Uterus (tissue), 4 donors: ENCODE measurements around the gene IFITM10. TPM values are rescaled to one million over a fixed set of nuclear protein-coding genes. Genes with fewer than 3 reads are reported as not detected.

Experiments
- DNase-seq, 2 donors: peaks; one replicate each; pipeline ENCODE4 v3.0.0-alpha.2; 2019 to 2020
- H3K27ac ChIP-seq, 2 donors: fragments of 200-600 bp; sonication (generic); 1 replicate in 1 of 2; 2 replicates in 1 of 2; pipeline ENCODE4 v1.5.1; 2016 to 2018
- H3K27me3 ChIP-seq, 2 donors: fragments of 200-600 bp; sonication (generic); one replicate each; pipeline ENCODE4 v1.5.1; 2018 to 2019; ENCODE audit warnings: control low read depth in 1 of 2
- H3K36me3 ChIP-seq, 2 donors: fragments of 200-600 bp; sonication (generic); one replicate each; pipeline ENCODE4 v1.5.1; 2019; ENCODE audit warnings: control low read depth in 1 of 2
- H3K4me1 ChIP-seq, 2 donors: fragments of 200-600 bp; sonication (generic); one replicate each; pipeline ENCODE4 v1.5.1; 2018 to 2019; ENCODE audit warnings: control low read depth in 1 of 2
- H3K4me3 ChIP-seq, 2 donors: fragments of 200-600 bp; sonication (generic); 1 replicate in 1 of 2; 2 replicates in 1 of 2; pipeline ENCODE4 v1.5.1; 2018 to 2019; ENCODE audit warnings: mild to moderate bottlenecking in 1 of 2
- H3K9me3 ChIP-seq, 2 donors: fragments of 200-600 bp; sonication (generic); one replicate each; pipeline ENCODE4 v1.5.1; 2019; ENCODE audit warnings: control low read depth in 1 of 2
- CTCF ChIP-seq, 4 experiments: fragments of 200-600 bp in 2 of 4; fragments of 450-650 bp in 2 of 4; sonication (generic) in 2 of 4; IDR thresholded peaks; one replicate each; pipeline ENCODE4 v1.5.1; 2016 to 2019; ENCODE audit warnings: antibody characterized with exemption in 4 of 4, mild to moderate bottlenecking in 2 of 4, moderate library complexity in 1 of 4
- POLR2A ChIP-seq, 2 donors: fragments of 450-650 bp; IDR thresholded peaks; one replicate each; pipeline ENCODE4 v1.6.1; 2016; ENCODE audit warnings: antibody characterized with exemption in 2 of 2, mild to moderate bottlenecking in 1 of 2, moderate library complexity in 1 of 2
- intact Hi-C: fragments of 100-400 bp; cut with DNase I; formaldehyde crosslinking; loops from one replicate; pipeline ENCODE4 v1.15.1; 2023; ENCODE audit warnings: low total_unique reads
- total RNA-seq, 4 donors: library from RNA; depleted of rRNA in 3 of 4; stranded (reverse); fragments of >200 nt in 3 of 4; gene quantifications; one replicate each; pipeline versions ENCODE4 v1.1.0 to v1.2.4, GENCODE V29; 2014 to 2023
- donor health status: DM: yes; HTN: yes; CAD: no.

IFITM10 gene
- total RNA-seq, 4 donors from 2014 or later = 0.85 TPM; not detected in 3

- no peak for DNase-seq
- H3K36me3 ChIP-seq = no peaks in the 10 kb centered on the region
- H3K9me3 ChIP-seq = no peaks in the 10 kb centered on the region
- TF ChIP-seq CTCF (IDR thresholded peaks at IDR 0.05) (no peak), POLR2A (IDR thresholded peaks at IDR 0.05) (no peak)
- no peak overlapping the region for H3K27ac ChIP-seq
- H3K4me3 ChIP-seq = no peak overlapping the region
- H3K4me1 ChIP-seq = no peaks in the 10 kb centered on the region
- intact Hi-C loops = no loop called here
- H3K27me3 ChIP-seq = no peaks in the 10 kb centered on the region
Measured at GRCh38 chr11:1708716-1709115, 41.7 kb downstream of the IFITM10 start.

DNA sequence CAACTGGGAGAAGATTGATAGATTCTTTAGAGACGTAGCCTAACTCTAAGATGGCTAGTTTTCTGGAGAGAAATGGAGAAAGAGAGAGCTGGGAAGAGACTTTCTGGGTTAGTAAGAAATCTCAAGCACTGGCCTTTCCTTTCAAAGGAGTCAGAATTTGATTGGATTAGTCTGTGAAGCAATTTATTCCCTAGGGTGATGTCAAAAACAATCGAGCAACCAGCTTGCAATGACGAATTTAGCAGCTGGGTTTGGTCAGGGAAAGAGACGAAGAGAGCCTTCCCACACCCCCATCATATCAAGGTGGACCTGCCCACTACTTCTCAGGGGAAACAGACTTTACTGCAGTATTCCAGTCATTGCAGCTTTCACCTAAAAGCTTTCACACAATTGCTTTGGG, 42.6 kb downstream of the IFITM10 start:
- Histone ChIP-seq H3K27ac (no peak overlapping the region), H3K4me1 (no peaks in the 10 kb centered on the region), H3K4me3 (no peak overlapping the region), H3K36me3 (no peaks in the 10 kb centered on the region), H3K27me3 (no peaks in the 10 kb centered on the region), H3K9me3 (no peaks in the 10 kb centered on the region)
- no peak for DNase-seq
- no peak for TF ChIP-seq POLR2A (IDR thresholded peaks at IDR 0.05)
- no peak for TF ChIP-seq CTCF (IDR thresholded peaks at IDR 0.05)
- intact Hi-C loops = no loop called here

GRCh38 chr11:1706634-1707400, 43.6 kb downstream of the IFITM10 start:
- TF ChIP-seq CTCF (IDR thresholded peaks at IDR 0.05) = peak in 1 of 4 experiments; percentile 4
- TF ChIP-seq POLR2A (IDR thresholded peaks at IDR 0.05) = no peak
- no peak overlapping the region for H3K4me3 ChIP-seq
- intact Hi-C loops = no loop called here
- no peaks in the 10 kb centered on the region for H3K27me3 ChIP-seq
- no peak for DNase-seq
- no peaks in the 10 kb centered on the region for H3K36me3 ChIP-seq
- no peaks in the 10 kb centered on the region for H3K4me1 ChIP-seq
- H3K27ac ChIP-seq = no peak overlapping the region
- no peaks in the 10 kb centered on the region for H3K9me3 ChIP-seq

DNA sequence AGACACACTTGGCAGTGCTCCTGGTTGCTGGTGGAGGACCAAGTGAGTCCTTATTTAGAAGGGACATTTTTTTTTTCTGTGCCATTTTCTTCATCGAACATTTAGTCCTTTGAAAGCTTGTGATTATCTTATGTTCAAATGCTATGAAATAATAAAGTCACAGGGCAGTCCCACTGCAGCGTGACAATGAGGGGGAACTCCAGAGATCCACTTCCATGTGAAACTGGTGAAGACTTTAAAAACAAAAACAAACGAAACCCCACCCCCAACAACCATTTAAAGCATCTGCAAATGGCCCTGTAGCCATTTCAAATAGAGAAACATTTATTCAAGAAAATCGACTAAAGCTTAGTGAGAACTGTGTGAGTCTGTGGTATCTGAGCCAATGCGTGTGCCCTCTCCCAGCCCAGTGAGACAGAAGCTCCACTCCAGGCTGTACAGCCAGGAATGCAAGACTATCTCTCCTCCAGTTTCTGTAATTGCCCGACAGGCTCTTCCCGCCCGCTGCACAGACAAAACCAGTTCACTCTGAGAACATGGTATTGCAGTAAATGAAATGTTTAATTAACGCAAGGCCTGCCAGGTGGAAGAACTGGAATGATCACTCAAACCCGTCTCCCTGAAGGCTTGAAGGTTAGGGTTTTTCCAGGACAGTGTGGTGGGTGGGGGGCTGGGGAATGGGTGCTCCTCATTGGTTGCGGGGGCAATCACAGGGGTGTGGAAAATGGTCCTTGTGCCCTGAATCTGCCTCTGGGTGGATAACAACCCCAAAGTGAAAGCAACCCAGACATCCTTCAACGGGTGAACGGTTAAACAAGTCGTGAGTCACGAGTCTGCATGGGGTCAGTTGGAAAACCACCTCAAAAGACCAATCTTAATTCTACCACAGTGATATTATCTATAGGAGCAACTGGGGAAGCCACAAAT, 45.0 kb downstream of the IFITM10 start:
- Histone ChIP-seq H3K9me3 (no peaks in the 10 kb centered on the region), H3K4me1 (no peaks in the 10 kb centered on the region)
- intact Hi-C loops = no loop called here

More for the DNA sequence above, 45.0 kb downstream of the IFITM10 start:
- Histone ChIP-seq H3K4me3 (no peak overlapping the region), H3K27me3 (no peaks in the 10 kb centered on the region), H3K27ac (no peak overlapping the region), H3K36me3 (no peaks in the 10 kb centered on the region)
- TF ChIP-seq POLR2A (IDR thresholded peaks at IDR 0.05) (no peak), CTCF (IDR thresholded peaks at IDR 0.05) (no peak)
- no peak for DNase-seq
